ENCODE data around the gene SMAD6. TPM values are rescaled to one million over a fixed set of nuclear protein-coding genes. Genes with fewer than 3 reads are reported as not detected.
A peak's percentile ranks its signal among the peaks of the same experiment; 100 is the strongest.

Gene SMAD6
- total RNA-seq, 1 donor from 2014 or later, result 20.3 TPM

DNA sequence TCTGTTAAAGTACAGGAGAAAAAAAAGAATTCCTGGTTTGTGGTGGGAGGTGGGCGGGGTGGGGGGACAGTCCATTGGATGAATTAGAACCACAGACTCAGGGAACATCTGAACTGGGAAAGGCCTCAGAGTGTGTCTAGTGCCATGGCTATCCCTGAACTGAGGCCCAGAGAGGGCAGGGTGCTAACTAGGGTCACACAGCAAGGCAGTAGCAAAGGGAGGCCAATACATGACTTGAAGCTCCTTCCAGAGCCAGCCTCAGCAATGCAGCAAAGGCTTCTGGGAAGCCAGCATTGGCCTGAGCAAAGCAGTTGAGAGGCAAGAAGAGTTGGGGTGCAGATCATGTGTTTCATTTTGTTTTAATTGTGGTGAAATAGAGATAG lies 85.4 kb downstream of the SMAD6 start:
- H3K27me3 ChIP-seq (ENCODE audit: low read depth), result no peaks in the 10 kb centered on the region
- intact Hi-C loops (cut with micrococcal nuclease), result no loop called here
- H3K27ac ChIP-seq (replicated peaks), result no peak overlapping the region
- DNase-seq, result no peak
- peaks cover 5% of the 10 kb centered on the region for H3K36me3 ChIP-seq
- H3K4me3 ChIP-seq, result no peak overlapping the region
- peaks cover 6% of the 10 kb centered on the region for H3K9me3 ChIP-seq (replicated peaks)
- peaks cover 10% of the 10 kb centered on the region for H3K4me1 ChIP-seq
- TF ChIP-seq, protein P1, sequence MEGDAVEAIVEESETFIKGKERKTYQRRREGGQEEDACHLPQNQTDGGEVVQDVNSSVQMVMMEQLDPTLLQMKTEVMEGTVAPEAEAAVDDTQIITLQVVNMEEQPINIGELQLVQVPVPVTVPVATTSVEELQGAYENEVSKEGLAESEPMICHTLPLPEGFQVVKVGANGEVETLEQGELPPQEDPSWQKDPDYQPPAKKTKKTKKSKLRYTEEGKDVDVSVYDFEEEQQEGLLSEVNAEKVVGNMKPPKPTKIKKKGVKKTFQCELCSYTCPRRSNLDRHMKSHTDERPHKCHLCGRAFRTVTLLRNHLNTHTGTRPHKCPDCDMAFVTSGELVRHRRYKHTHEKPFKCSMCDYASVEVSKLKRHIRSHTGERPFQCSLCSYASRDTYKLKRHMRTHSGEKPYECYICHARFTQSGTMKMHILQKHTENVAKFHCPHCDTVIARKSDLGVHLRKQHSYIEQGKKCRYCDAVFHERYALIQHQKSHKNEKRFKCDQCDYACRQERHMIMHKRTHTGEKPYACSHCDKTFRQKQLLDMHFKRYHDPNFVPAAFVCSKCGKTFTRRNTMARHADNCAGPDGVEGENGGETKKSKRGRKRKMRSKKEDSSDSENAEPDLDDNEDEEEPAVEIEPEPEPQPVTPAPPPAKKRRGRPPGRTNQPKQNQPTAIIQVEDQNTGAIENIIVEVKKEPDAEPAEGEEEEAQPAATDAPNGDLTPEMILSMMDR (IDR thresholded peaks at IDR 0.05; ENCODE audit: borderline replicate concordance), result no peak

DNA sequence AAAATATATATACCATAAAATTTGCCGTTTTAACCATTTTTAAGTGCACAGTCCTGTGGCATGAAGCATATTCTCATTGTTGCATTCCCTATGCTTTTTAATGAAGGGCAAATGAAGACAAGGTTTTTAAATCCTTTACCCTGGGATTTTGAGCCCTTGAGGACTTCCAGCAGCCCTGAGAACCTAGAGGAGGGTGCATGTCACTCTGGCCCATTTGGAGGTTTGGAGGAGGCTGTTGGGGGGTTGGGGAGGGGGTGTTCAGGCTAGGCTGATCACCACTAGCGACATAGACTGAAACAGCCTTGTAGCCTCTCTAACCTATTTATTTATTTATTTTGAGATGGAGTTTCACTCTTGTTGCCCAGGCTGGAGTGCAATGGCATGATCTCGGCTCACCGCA lies 86.0 kb downstream of the SMAD6 start:
- H3K27me3 ChIP-seq (ENCODE audit: low read depth), result no peaks in the 10 kb centered on the region
- no peak for DNase-seq
- H3K36me3 ChIP-seq, result peaks cover 5% of the 10 kb centered on the region
- TF ChIP-seq, protein P1 (IDR thresholded peaks at IDR 0.05; ENCODE audit: borderline replicate concordance), result no peak
- intact Hi-C loops (cut with micrococcal nuclease), result no loop called here
- H3K4me1 ChIP-seq, result peaks cover 7% of the 10 kb centered on the region
- no peak overlapping the region for H3K27ac ChIP-seq (replicated peaks)
- H3K4me3 ChIP-seq, result no peak overlapping the region
- H3K9me3 ChIP-seq (replicated peaks), result peaks cover 6% of the 10 kb centered on the region

DNA sequence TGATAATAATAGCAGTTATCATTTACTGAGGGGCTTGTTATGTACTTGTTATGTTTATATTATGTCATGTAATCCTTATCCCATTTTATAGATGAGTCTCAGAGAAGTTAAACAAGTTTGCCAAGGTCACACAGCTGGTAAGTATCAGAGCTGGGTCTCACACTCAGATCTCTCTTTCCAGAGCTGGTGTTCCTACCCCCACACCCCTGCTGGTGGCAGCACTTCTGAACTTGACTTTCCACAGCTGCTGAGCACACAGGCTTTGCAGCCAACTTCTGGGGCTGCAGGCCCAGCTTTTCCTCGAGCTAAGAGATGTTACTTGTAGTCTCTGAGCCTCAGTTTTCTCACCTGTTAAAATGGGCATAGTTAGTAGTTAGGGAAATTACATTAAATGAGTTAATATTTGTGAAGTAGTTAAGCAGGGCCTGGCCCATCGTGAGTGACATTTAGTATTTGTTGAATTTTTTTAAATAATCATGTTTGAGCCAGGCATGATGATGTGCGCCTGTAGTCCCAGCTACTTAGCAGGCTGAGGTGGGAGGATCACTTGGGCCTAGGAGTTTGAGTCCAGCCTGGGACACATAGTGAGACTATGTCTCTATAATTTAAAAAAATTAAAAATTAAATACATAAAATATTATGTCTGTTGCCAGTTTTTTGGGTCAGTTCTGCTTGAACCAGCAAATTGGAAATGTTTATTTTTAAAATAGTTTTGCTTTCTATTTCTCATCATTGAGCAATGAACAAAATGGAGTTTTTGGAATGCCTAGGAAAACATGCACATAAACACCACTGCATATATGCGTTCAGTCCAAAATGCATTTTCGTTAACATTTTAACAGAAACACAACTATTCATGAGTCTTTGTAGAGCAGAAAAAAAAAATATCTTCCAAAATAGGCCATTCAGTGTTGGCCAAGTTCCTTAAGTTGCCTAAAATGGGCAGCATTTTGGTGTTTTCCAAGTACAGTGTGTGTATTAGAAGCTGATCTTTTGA lies 87.3 kb downstream of the SMAD6 start:
- H3K4me1 ChIP-seq, result no peaks in the 10 kb centered on the region
- intact Hi-C loops (cut with micrococcal nuclease), result no loop called here
- no peak overlapping the region for H3K4me3 ChIP-seq
- H3K9me3 ChIP-seq (replicated peaks), result peaks cover 6% of the 10 kb centered on the region
- H3K27ac ChIP-seq (replicated peaks), result no peak overlapping the region
- DNase-seq, result peak; percentile 36
- no peaks in the 10 kb centered on the region for H3K36me3 ChIP-seq
- TF ChIP-seq, protein P1 (IDR thresholded peaks at IDR 0.05; ENCODE audit: borderline replicate concordance), result peak; percentile 63
- H3K27me3 ChIP-seq (ENCODE audit: low read depth), result no peaks in the 10 kb centered on the region

DNA sequence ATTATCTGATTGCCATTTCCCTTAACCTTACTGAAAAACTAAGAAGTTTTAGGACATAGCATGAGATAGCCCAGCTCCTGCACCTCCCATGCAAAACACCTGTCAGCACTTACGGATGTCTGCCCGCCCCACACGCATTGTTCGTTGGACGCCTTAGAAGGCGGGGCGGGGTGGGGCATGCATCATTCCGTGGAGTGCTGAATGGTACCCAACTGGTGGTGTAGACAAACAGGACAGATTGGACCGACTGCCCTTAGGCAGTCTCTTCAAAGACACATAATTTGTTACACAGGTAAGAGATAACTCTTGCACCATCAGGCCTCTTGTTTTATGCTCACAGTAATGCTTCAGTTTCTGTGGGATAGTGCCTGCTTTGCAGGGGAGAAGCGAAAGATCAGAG lies 93.8 kb downstream of the SMAD6 start:
- DNase-seq, result no peak
- Histone ChIP-seq H3K9me3 (replicated peaks) (peaks cover 4% of the 10 kb centered on the region), H3K27me3 (ENCODE audit: low read depth) (no peaks in the 10 kb centered on the region), H3K27ac (replicated peaks) (no peak overlapping the region), H3K4me3 (no peak overlapping the region), H3K36me3 (no peaks in the 10 kb centered on the region), H3K4me1 (no peaks in the 10 kb centered on the region)
- intact Hi-C loops (cut with micrococcal nuclease), result no loop called here
- TF ChIP-seq, protein P1 (IDR thresholded peaks at IDR 0.05; ENCODE audit: borderline replicate concordance), result no peak

DNA sequence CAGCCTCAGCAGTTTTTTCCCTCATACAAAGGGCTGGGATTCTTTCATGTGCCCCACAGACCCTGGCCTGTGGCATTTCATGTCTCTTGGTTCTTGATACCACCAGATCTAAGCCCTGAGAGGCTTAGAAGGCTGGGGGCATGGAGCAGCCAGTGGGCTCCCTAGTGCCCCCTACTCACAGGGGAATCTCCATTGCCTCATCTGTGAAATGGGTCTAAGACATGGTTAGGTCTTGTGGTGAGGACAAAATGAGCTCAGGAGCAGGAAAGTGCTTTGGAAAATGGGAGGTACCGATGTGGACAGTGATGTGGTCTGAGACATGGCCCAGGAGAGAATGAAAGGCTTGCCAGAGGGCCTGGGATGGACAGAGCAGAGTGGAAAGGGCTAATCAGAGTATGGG lies 94.3 kb downstream of the SMAD6 start:
- Histone ChIP-seq H3K4me3 (no peak overlapping the region), H3K9me3 (replicated peaks) (no peaks in the 10 kb centered on the region), H3K27ac (replicated peaks) (no peak overlapping the region), H3K27me3 (ENCODE audit: low read depth) (no peaks in the 10 kb centered on the region), H3K4me1 (no peaks in the 10 kb centered on the region), H3K36me3 (no peaks in the 10 kb centered on the region)
- TF ChIP-seq, protein P1 (IDR thresholded peaks at IDR 0.05; ENCODE audit: borderline replicate concordance), result no peak
- DNase-seq, result no peak
- intact Hi-C loops (cut with micrococcal nuclease), result no loop called here
